GM19372 (cell line): ENCODE measurements around the gene CEP250.
"Not testable (repeated sequence)": the region's sequence is repeated elsewhere in the genome, so short reads cannot be mapped to it uniquely, and the experiment has no call there.

Experiments
- ATAC-seq: cut with Tn5 transposase; IDR thresholded peaks from one replicate; pipeline ENCODE4 v1.9.1; 2021; ENCODE audit warnings: mild to moderate bottlenecking, low read depth, moderate library complexity; ENCODE audit not compliant: unreplicated experiment

The CEP250 gene

GRCh38 chr20:35449855-35450254 lies 5.5 kb upstream of the CEP250 start:
- not testable (repeated sequence) for ATAC-seq

DNA sequence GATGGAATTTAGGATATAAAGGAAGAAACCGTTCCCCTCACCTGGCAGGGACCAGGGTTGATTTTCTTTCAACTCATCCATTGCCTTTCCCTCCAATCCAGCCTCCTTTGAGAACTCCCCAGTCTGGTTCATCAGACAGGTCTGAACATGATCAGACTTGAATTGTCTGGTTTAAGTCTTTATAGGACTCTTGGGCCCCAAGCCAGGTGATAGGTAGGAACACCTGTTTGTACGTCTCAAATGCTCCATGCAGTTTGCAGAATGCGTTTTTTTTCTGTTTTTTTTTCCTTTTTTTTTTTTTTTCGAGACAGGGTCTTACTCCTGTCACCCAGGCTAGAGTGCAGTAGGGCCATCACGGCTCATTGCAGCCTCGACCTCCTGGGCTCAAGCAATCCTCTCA lies 4.1 kb upstream of the CEP250 start:
- no peak for ATAC-seq

DNA sequence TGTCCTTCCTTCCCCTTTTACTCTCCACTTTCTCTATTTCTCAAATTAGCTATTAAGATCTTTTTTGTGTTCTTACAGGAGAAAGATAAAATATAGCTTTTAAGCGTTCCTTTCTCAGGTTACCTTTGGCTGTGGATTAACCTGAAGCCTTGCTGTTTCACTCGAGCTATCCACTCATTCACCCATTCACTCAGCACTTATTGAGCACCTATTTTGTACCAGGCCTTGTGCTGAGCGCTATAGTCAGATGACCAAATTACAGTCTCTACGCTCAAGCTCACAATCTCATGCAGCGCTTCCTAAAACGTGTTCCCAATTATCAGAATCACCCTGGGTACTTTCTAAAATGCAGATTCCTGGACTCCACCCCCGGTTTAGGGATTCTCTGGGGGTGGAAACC lies 1.8 kb upstream of the CEP250 start:
- ATAC-seq = no peak

GRCh38 chr20:35456700-35457099 lies 1.3 kb downstream of the CEP250 start:
- ATAC-seq = not testable (repeated sequence)

DNA sequence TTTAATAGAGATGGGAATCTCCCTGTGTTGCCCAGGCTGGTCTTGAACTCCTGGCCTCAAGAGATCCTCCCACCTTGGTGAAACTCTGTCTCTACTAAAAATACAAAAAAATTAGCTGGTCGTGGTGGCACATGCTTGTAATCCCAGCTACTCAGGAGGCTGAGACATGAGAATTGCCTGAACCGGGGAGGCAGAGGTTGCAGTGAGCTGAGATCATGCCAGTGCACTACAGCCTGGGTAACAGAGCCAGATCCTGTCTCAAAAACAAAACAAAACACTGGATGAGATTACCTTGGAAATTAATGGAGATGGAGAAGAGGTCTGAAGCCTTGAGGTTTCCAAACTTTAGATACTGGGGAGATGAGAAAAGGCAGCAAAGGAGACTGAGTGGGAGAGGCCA lies 2.1 kb downstream of the CEP250 start:
- not testable (repeated sequence) for ATAC-seq

- no peak for ATAC-seq
These were observed 3.0 kb downstream of the CEP250 start for GRCh38 chr20:35458388-35458787.

GRCh38 chr20:35461620-35462019 lies 6.2 kb downstream of the CEP250 start:
- no peak for ATAC-seq

GRCh38 chr20:35462351-35462750 lies 7.0 kb downstream of the CEP250 start:
- no peak for ATAC-seq

- no peak for ATAC-seq
These were observed 8.3 kb downstream of the CEP250 start for GRCh38 chr20:35463455-35464300.

GRCh38 chr20:35465976-35466375 lies 10.6 kb downstream of the CEP250 start:
- no peak for ATAC-seq

DNA sequence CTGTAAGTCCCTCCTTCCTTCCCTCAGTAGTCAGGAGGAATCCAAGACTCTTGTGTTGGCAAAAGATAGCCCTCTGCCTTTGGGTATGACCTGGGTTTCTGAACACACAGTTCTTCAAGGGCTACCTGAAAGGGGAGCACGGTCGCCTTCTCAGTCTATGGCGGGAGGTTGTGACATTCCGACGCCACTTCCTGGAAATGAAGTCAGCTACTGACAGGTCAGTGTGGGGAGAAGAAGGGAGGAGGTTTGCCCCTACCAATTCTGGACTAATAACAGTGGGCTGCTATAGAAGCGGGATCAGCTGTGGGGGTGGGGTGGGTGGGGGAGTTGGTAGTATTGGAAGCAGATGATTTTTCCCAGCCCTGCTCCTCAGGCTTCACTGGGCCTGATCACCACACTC lies 11.5 kb downstream of the CEP250 start:
- no peak for ATAC-seq

- ATAC-seq = no peak
These were observed 12.2 kb downstream of the CEP250 start for GRCh38 chr20:35467339-35468224.

DNA sequence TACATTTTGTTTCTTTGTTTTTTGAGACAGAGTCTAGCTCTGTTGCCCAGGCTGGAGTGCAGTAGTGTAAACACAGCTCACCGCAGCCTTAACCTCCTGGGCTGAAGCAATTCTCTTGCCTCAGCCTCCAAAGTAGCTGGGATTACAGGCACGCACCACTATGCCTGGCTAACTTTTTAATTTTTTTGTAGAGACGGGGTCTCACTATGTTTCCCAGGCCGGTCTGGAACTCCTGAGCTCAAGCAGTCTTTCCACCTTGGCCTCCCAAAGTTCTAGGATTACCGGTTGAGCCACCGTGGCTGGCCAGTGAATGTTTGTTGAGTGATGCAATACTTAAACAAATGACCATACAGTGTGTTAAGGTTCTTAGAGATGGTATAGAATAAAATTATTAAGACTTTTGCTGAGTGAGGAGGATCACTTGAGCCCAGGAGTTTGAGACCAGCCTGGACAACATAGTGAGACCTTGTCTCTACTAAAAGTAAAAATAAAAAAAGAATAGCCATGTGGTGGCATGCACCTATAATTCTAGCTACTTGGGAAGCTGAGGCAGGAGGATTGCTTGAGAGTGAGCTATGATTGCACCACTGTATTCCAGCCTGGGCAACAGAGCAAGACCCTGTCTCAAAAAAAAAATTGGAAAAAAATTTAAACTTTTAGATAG lies 13.4 kb downstream of the CEP250 start:
- no peak for ATAC-seq

- ATAC-seq = no peak
These were observed 16.8 kb downstream of the CEP250 start for GRCh38 chr20:35472209-35472608.

DNA sequence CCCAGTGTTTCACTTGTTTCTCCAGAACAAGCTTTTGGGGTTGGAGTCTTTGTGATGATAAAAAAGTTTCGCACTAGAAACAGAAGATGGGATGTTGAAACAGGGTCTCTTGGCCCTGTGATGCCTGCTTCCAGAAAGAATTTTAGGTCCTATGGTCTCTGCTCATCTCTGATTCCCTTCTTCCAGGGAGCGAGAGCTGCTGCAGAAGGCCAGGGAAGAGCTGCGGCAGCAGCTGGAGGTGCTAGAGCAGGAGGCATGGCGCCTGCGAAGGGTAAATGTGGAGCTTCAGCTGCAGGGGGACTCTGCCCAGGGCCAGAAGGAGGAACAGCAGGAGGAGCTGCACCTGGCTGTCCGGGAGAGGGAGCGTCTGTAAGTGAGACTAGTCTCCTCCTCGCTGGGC lies 18.3 kb downstream of the CEP250 start:
- ATAC-seq = no peak

GRCh38 chr20:35474303-35474871 lies 19.0 kb downstream of the CEP250 start:
- no peak for ATAC-seq

DNA sequence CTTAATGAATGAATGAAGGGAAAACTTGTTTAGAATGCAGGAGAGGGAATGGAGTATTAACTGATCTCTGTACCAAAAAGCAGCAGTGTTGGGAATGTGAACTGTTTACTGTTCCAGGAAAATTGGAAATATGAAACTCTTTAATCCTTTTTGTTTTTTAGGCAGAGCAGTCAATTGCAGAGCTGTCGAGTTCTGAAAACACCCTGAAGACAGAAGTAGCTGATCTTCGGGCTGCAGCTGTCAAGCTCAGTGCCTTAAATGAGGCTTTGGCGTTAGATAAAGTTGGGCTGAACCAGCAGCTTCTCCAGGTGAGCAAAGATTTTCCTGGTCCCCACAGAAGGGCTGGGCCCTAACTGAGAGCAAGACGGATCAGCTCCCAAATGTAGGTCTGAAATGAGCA lies 20.9 kb downstream of the CEP250 start:
- no peak for ATAC-seq

- no peak for ATAC-seq
These were observed 23.5 kb downstream of the CEP250 start for GRCh38 chr20:35478804-35479472.

- ATAC-seq = no peak
These were observed 24.4 kb downstream of the CEP250 start for GRCh38 chr20:35479798-35480197.

DNA sequence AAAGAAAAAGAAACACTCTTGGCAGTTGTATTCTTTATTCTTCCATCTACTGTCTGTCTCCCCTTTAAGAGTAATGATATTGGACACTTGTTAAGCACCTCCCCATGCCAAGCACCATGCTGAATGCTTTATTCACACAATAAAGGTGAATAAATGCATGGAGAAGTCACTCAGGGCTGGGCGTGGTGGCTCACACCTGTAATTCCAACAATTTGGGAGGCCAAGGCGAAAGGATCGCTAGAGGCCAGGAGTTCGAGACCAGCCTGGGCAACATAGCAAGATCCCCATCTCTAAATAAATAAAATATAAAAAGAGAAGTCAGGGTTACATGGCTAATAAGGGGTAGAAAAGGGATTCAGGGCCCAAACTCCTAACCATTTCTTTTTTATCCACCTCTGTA lies 32.1 kb downstream of the CEP250 start:
- ATAC-seq = no peak
